HepG2 (cell line): ENCODE results near the gene TMEM106B. TPM values are rescaled to one million over a fixed set of nuclear protein-coding genes. Genes with fewer than 3 reads are reported as not detected.

ENCODE experiments used
- ATAC-seq: fragments of 200-7000 bp; cut with Tn5 transposase; 3 replicates; pipeline ENCODE4 v1.9.1; 2020; ENCODE audit warnings: mild to moderate bottlenecking, moderate library complexity
- BruUV-seq: library from RNA; stranded (reverse); fragments of 400-500 nt; replicated peaks from 2 replicates; lab custom pipeline; 2021; lab: Mats Ljungman, UMichigan
- CTCF ChIA-PET: fragments of 300-600 bp; formaldehyde crosslinking; extraction: SDS; loops from one replicate; lab custom pipeline; 2021; ENCODE audit warnings: low total read pairs, inconsistent platforms, low intra/inter-chr PET ratio; lab: Yijun Ruan, JAX
- POLR2A ChIA-PET: fragments of 350-600 bp; sonication (Branson Sonifier 250); formaldehyde crosslinking; loops from one replicate; lab custom pipeline; 2020; ENCODE audit warnings: antibody characterized with exemption, inconsistent platforms; lab: Yijun Ruan, JAX
- DNase-seq: peaks from one replicate; pipeline ENCODE4 v3.0.0-alpha.2; 2015; ENCODE audit warnings: low spot score
- FAIRE-seq: peaks from 3 replicates; lab custom pipeline; 2011; peaks lifted over from hg19 to GRCh38; lab: Jason Lieb, UNC
- H2AFZ ChIP-seq: one replicate; pipeline ENCODE4 v1.6.1; 2011; ENCODE audit warnings: low read length, inconsistent platforms
- H3K27ac ChIP-seq: fragments of 300-600 bp; 3 replicates; pipeline ENCODE4 v1.8.0; 2011; ENCODE audit warnings: mixed run types, mild to moderate bottlenecking, mixed read lengths, low read length, inconsistent platforms; ENCODE audit not compliant: insufficient read depth; ENCODE audit errors: extremely low read length
- H3K27me3 ChIP-seq, 2 experiments: fragments of 200-600 bp in 1 of 2; 2 replicates in 1 of 2; 3 replicates in 1 of 2; pipeline versions ENCODE4 v1.6.0 to v1.8.0; 2011; ENCODE audit warnings: low read length in 2 of 2, mild to moderate bottlenecking in 2 of 2, moderate library complexity in 2 of 2, inconsistent platforms in 1 of 2; ENCODE audit not compliant: insufficient read depth in 2 of 2, control insufficient read depth in 1 of 2
- H3K36me3 ChIP-seq, 2 experiments: fragments of 200-600 bp in 1 of 2; replicated peaks in 1 of 2; 2 replicates in 1 of 2; 3 replicates in 1 of 2; pipeline versions ENCODE4 v1.5.1 to v1.8.0; 2011; ENCODE audit warnings: low read length in 2 of 2, inconsistent platforms in 1 of 2; ENCODE audit not compliant: insufficient read depth in 2 of 2, control insufficient read depth in 1 of 2
- H3K4me1 ChIP-seq: 2 replicates; pipeline ENCODE4 v1.5.1; 2012; ENCODE audit warnings: low read length, inconsistent platforms; ENCODE audit not compliant: insufficient read depth
- H3K4me2 ChIP-seq: 2 replicates; pipeline ENCODE4 v1.6.0; 2011; ENCODE audit warnings: low read depth, low read length, inconsistent platforms
- H3K4me3 ChIP-seq, 3 experiments: fragments of 200-600 bp in 1 of 3; sonication (generic), shearing (Covaris generic) in 1 of 3; replicated peaks in 1 of 3; 2 replicates each; pipeline ENCODE4 v1.5.1; 2011 to 2016; ENCODE audit warnings: low read length in 3 of 3, inconsistent platforms in 2 of 3, low read depth in 2 of 3, mild to moderate bottlenecking in 2 of 3, control low read depth in 1 of 3, mixed read lengths in 1 of 3; ENCODE audit not compliant: insufficient read depth in 1 of 3
- H3K79me2 ChIP-seq: one replicate; pipeline ENCODE4 v1.6.1; 2011; ENCODE audit warnings: low read length, inconsistent platforms; ENCODE audit not compliant: insufficient read depth
- H3K9ac ChIP-seq: 2 replicates; pipeline ENCODE4 v1.6.0; 2011; ENCODE audit warnings: mild to moderate bottlenecking, low read depth, low read length, inconsistent platforms; ENCODE audit not compliant: insufficient read depth
- H3K9me3 ChIP-seq: 2 replicates; pipeline ENCODE4 v1.5.1; 2012; ENCODE audit warnings: mild to moderate bottlenecking, low read length
- H4K20me1 ChIP-seq: 2 replicates; pipeline ENCODE4 v1.6.0; 2011; ENCODE audit warnings: inconsistent platforms, mild to moderate bottlenecking, low read length, moderate library complexity; ENCODE audit not compliant: insufficient read depth
- CC2D1A ChIP-seq: sonication (generic); formaldehyde crosslinking; IDR thresholded peaks from 2 replicates; pipeline ENCODE4 v1.8.1; 2023; ENCODE audit warnings: mild to moderate bottlenecking, missing genetic modification reagents
- PAXIP1 ChIP-seq: sonication (generic); formaldehyde crosslinking; conservative IDR thresholded peaks from 2 replicates; pipeline ENCODE4 v1.4.0; 2020; ENCODE audit warnings: mild to moderate bottlenecking, missing genetic modification reagents, moderate library complexity
- ZNF407 ChIP-seq: sonication (generic); formaldehyde crosslinking; IDR thresholded peaks from one replicate; pipeline ENCODE4 v1.5.1; 2020; ENCODE audit warnings: mild to moderate bottlenecking, missing genetic modification reagents; ENCODE audit errors: not compliant biosample characterization
- ZNF557 ChIP-seq: sonication (generic); formaldehyde crosslinking; IDR thresholded peaks from 2 replicates; pipeline ENCODE4 v1.4.0; 2020; ENCODE audit warnings: missing genetic modification reagents
- ZNF7 ChIP-seq: IDR thresholded peaks from 2 replicates; pipeline ENCODE4 v1.6.1; 2016; ENCODE audit warnings: missing biosample characterization, missing genetic modification reagents
- WGBS: methylation state at CpG from one replicate; pipeline ENCODE4 v1.1.6; 2017; ENCODE audit warnings: low lambda C conversion rate; 5-methylcytosine and 5-hydroxymethylcytosine counted together
- in situ Hi-C: cut with HindIII; loops from 2 replicates; pipeline ENCODE4 v1.10.0; 2017; ENCODE audit warnings: low pct_unique_long_range_greater_than_20kb; ENCODE audit not compliant: extremely low pct_ligation_motif_present
- intact Hi-C: fragments of 100-400 bp; cut with micrococcal nuclease; formaldehyde crosslinking; loops from one replicate; pipeline ENCODE4 v1.10.0; 2022; ENCODE audit not compliant: unreplicated experiment
- polyA plus RNA-seq, 8 experiments: library from polyadenylated mRNA; depleted of rRNA in 3 of 8; stranded (reverse) in 7 of 8; unstranded in 1 of 8; fragments of >200 nt; fragmentation: Illumina TruSeq in 4 of 8; extraction: Trizol in 4 of 8; gene quantifications; 2 replicates each; pipeline versions ENCODE4 v1.2.1 to v1.2.3, GENCODE V29; 2011 to 2016; ENCODE audit warnings: low read depth in 4 of 8, missing spikeins in 1 of 8, mixed read lengths in 1 of 8; ENCODE audit not compliant: insufficient read depth in 1 of 8
- total RNA-seq, 5 experiments: library from RNA; depleted of rRNA; stranded (reverse); fragments of >200 nt; fragmentation: Illumina TruSeq; extraction: Trizol; gene quantifications; 2 replicates each; pipeline ENCODE4 v1.2.3, GENCODE V29; 2016; ENCODE audit warnings: low read depth in 1 of 5

TMEM106B gene
- total and polyA plus RNA-seq, 2 of the 13 experiments (the other 11 are each of a cell fraction or from before 2014, with no cell fraction given), result 16.8 to 25.1 TPM

- TF ChIP-seq ZNF407 (CRISPR knock-in tag), result no peak
- TF ChIP-seq, all 625 proteins: peak for 0
Measured at GRCh38 chr7:12174931-12175330, 36.2 kb upstream of the TMEM106B start (continued).

- ATAC-seq (peak; percentile 60), DNase-seq (no peak), FAIRE-seq (no peak)
- BruUV-seq, result no TSS peak
- H3K4me3 ChIP-seq, result no peak overlapping the region
- POLR2A ChIA-PET, result no interaction called here
- H3K79me2 ChIP-seq, result no peaks in the 10 kb centered on the region
- CTCF ChIA-PET, result no interaction called here
- H4K20me1 ChIP-seq, result no peaks in the 10 kb centered on the region
- in situ Hi-C loops, result no loop called here
- intact Hi-C loops, result no loop called here
- H3K9me3 ChIP-seq, result no peaks in the 10 kb centered on the region
- H3K27ac ChIP-seq, result no peak overlapping the region
- no peaks in the 10 kb centered on the region for H3K36me3 ChIP-seq
- no peaks in the 10 kb centered on the region for H3K4me1 ChIP-seq
- no peaks in the 10 kb centered on the region for H3K27me3 ChIP-seq
- H3K4me2 ChIP-seq, result no peak overlapping the region
- WGBS, result 11% methylated on average over 2 of the region's 2 CpGs
- no peak overlapping the region for H3K9ac ChIP-seq
- no peak overlapping the region for H2AFZ ChIP-seq
- TF ChIP-seq CC2D1A (CRISPR knock-in tag) (no peak), ZNF557 (CRISPR knock-in tag) (no peak), PAXIP1 (0 out of 2 replicates have a peak, but pooled peaks have one; percentile 34), ZNF7 (CRISPR knock-in tag) (peak; percentile 60)
Measured at GRCh38 chr7:12178317-12178716, 32.8 kb upstream of the TMEM106B start.
